ENCODE measurements around the gene TBC1D1. TPM values are rescaled to one million over a fixed set of nuclear protein-coding genes. Genes with fewer than 3 reads are reported as not detected.

Gene TBC1D1
- polyA plus RNA-seq, 2 donors: 10.4 to 15.3 TPM

DNA sequence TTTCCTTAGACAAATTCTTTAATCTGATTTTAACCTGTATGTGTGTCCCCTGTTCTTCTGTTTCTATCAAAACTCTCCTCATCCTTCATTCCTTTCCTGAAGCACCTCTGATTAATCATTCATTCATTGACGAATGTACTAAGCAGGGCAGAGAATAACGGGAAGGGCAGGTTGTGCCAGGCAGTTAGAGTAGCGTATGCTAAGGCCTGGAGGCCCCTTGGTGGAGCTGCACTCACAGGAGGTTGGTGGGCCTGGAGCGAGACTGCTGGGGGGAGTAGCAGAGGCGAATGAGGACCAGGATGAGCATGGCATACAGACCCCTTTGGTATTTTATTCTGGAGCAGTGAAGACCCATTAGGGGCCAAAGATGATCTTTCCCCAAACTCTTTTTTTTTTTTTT, 91.9 kb downstream of the TBC1D1 start:
- 62 to 64% methylated on average over 5 of the region's 5 CpGs for WGBS, 2 donors
- no peak overlapping the region for H3K4me3 ChIP-seq (ENCODE audit: low read depth in 1 of 2, low read length in 2 of 2)
- H3K27ac ChIP-seq (ENCODE audit: low read depth in 2 of 2, low read length in 1 of 2): no peak overlapping the region
- H3K4me1 ChIP-seq (ENCODE audit: control insufficient read depth in 2 of 2, insufficient read depth in 2 of 2, low read length in 1 of 2): peaks cover 0 to 2% of the 10 kb centered on the region in 2 donors
- no peaks in the 10 kb centered on the region for H3K9me3 ChIP-seq (ENCODE audit: control insufficient read depth in 2 of 2, insufficient read depth in 1 of 2, low read depth in 1 of 2, low read length in 1 of 2)
- H3K27me3 ChIP-seq (ENCODE audit: control insufficient read depth in 1 of 2, insufficient read depth in 2 of 2, low read length in 2 of 2): no peaks in the 10 kb centered on the region
- no peaks in the 10 kb centered on the region for H3K36me3 ChIP-seq (ENCODE audit: control insufficient read depth in 2 of 2, insufficient read depth in 2 of 2, low read length in 1 of 2)

DNA sequence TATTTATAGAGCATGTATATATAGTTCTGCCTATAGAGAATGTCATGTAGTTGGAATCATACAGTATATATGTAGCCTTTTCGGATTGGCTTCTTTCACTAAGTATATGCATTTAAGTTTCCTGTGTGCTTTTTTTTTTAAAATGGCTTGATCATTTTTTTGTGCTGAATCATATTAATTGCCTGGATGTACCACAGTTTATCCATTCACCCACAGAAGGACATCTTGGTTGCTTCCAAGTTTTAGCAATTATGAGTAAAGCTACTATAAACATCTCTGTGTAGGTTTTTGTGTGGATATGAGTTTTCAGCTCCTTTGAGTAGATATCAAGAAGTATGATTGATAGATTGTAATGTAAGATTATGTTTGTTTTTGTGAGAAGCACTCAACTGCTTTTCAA, 93.1 kb downstream of the TBC1D1 start:
- peaks cover 0 to 2% of the 10 kb centered on the region in 2 donors for H3K4me1 ChIP-seq (ENCODE audit: control insufficient read depth in 2 of 2, insufficient read depth in 2 of 2, low read length in 1 of 2)
- H3K9me3 ChIP-seq (ENCODE audit: control insufficient read depth in 2 of 2, insufficient read depth in 1 of 2, low read depth in 1 of 2, low read length in 1 of 2): no peaks in the 10 kb centered on the region
- H3K27ac ChIP-seq (ENCODE audit: low read depth in 2 of 2, low read length in 1 of 2): no peak overlapping the region
- no peaks in the 10 kb centered on the region for H3K27me3 ChIP-seq (ENCODE audit: control insufficient read depth in 1 of 2, insufficient read depth in 2 of 2, low read length in 2 of 2)
- WGBS, 2 donors: 91 to 92% methylated on average over 1 of the region's 1 CpG
- H3K4me3 ChIP-seq (ENCODE audit: low read depth in 1 of 2, low read length in 2 of 2): no peak overlapping the region
- H3K36me3 ChIP-seq (ENCODE audit: control insufficient read depth in 2 of 2, insufficient read depth in 2 of 2, low read length in 1 of 2): no peaks in the 10 kb centered on the region

DNA sequence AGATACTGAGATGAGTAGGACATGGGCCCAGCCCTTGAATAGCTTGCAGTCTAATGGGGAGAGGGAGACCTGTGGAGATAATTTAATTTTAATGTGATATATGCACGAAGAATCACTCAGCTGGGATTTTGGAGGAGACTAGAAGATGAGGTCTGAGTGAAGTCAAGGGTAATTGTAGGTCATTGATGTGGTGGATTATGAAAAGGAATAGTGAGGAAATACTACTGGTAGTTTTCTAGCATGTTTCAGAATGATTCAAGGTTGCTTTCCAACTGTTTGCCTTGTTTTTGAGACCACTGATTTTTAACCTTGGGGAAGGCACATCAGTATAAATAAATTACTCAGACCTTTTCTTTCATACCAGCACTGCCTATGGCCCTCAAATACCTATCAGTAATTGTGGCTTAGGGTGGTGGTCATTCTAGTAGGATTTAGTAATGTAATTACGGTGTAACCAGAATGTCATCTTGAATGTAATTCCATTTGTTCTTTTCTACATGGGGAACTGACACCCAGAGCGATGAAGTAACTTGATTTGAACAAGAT, 94.9 kb downstream of the TBC1D1 start:
- no peak overlapping the region for H3K27ac ChIP-seq (ENCODE audit: low read depth in 2 of 2, low read length in 1 of 2)
- H3K4me1 ChIP-seq (ENCODE audit: control insufficient read depth in 2 of 2, insufficient read depth in 2 of 2, low read length in 1 of 2): peaks cover 0 to 2% of the 10 kb centered on the region in 2 donors
- no peaks in the 10 kb centered on the region for H3K27me3 ChIP-seq (ENCODE audit: control insufficient read depth in 1 of 2, insufficient read depth in 2 of 2, low read length in 2 of 2)
- H3K36me3 ChIP-seq (ENCODE audit: control insufficient read depth in 2 of 2, insufficient read depth in 2 of 2, low read length in 1 of 2): no peaks in the 10 kb centered on the region
- H3K4me3 ChIP-seq (ENCODE audit: low read depth in 1 of 2, low read length in 2 of 2): no peak overlapping the region
- WGBS, 2 donors: 70 to 88% methylated on average over 3 of the region's 3 CpGs
- no peaks in the 10 kb centered on the region for H3K9me3 ChIP-seq (ENCODE audit: control insufficient read depth in 2 of 2, insufficient read depth in 1 of 2, low read depth in 1 of 2, low read length in 1 of 2)

DNA sequence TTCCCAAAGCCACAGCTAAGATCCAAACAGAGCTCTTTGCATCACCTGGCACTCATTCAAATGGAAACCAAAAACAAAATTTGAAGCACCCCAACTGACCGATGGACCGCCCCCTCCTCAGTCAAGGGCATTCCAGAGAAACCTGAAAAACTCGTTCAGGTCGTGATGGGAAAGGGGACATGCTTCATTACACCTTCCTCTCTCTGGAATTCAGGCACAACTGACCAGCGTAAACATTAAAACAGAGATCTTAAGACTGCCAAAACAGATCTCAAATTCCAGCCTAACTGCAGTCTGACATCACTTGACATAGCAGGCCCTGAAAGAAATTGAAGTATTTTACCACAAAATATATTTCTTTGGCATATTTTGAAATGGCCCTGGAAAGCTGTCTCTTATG, 97.8 kb downstream of the TBC1D1 start:
- Histone ChIP-seq H3K27me3 (ENCODE audit: control insufficient read depth in 1 of 2, insufficient read depth in 2 of 2, low read length in 2 of 2) (no peaks in the 10 kb centered on the region), H3K4me3 (ENCODE audit: low read depth in 1 of 2, low read length in 2 of 2) (no peak overlapping the region), H3K27ac (ENCODE audit: low read depth in 2 of 2, low read length in 1 of 2) (no peak overlapping the region), H3K4me1 (ENCODE audit: control insufficient read depth in 2 of 2, insufficient read depth in 2 of 2, low read length in 1 of 2) (peaks cover 0 to 6% of the 10 kb centered on the region in 2 donors), H3K36me3 (ENCODE audit: control insufficient read depth in 2 of 2, insufficient read depth in 2 of 2, low read length in 1 of 2) (no peaks in the 10 kb centered on the region), H3K9me3 (ENCODE audit: control insufficient read depth in 2 of 2, insufficient read depth in 1 of 2, low read depth in 1 of 2, low read length in 1 of 2) (no peaks in the 10 kb centered on the region)
- 72 to 79% methylated on average over 5 of the region's 5 CpGs for WGBS, 2 donors

DNA sequence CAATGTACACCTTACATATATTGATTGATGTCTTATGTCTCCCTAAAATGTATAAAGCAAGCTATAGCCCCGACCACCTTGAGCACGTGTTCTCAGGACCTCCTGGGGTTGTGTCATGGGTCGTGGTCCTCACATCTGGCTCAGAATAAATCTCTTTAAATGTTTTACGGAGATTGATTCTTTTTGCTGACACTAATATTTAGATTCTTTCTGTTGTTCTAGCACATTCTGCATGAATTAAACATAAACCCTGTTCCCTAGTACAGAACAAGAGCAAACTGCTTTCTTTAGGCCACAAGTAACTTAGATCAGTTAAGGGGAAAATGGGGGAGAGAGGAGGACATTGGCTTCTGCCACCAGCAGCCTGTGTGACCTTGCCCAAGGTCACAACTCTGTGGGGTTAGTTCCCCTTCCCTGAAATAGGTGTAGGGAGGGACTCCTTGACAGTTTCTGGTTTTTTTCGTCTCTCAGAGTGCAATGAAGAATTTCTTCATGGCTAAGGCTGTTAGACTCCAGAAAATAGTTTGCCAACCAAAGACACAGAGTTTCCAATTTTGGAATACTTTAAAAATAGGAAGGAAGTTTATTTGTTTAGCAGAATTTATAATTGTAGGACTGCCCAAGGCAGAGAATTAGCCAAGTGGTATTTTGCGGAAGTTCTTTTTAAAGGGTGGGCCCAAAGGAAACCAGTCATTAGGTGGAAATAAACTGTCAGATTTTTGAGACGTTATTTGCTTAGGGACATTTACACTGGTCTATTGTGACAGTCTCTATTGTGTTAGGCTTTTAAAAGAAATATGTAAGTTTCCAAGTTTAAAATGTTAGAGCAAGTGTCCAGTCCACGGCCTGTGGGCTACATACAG, 98.7 kb downstream of the TBC1D1 start:
- Histone ChIP-seq H3K27ac (ENCODE audit: low read depth in 2 of 2, low read length in 1 of 2) (peak overlapping the region in 1 of 2 donors; percentile 52), H3K4me1 (ENCODE audit: control insufficient read depth in 2 of 2, insufficient read depth in 2 of 2, low read length in 1 of 2) (peaks cover 0 to 6% of the 10 kb centered on the region in 2 donors), H3K9me3 (ENCODE audit: control insufficient read depth in 2 of 2, insufficient read depth in 1 of 2, low read depth in 1 of 2, low read length in 1 of 2) (no peaks in the 10 kb centered on the region), H3K4me3 (ENCODE audit: low read depth in 1 of 2, low read length in 2 of 2) (no peak overlapping the region), H3K36me3 (ENCODE audit: control insufficient read depth in 2 of 2, insufficient read depth in 2 of 2, low read length in 1 of 2) (no peaks in the 10 kb centered on the region), H3K27me3 (ENCODE audit: control insufficient read depth in 1 of 2, insufficient read depth in 2 of 2, low read length in 2 of 2) (no peaks in the 10 kb centered on the region)
- 66 to 72% methylated on average over 8 of the region's 8 CpGs for WGBS, 2 donors

DNA sequence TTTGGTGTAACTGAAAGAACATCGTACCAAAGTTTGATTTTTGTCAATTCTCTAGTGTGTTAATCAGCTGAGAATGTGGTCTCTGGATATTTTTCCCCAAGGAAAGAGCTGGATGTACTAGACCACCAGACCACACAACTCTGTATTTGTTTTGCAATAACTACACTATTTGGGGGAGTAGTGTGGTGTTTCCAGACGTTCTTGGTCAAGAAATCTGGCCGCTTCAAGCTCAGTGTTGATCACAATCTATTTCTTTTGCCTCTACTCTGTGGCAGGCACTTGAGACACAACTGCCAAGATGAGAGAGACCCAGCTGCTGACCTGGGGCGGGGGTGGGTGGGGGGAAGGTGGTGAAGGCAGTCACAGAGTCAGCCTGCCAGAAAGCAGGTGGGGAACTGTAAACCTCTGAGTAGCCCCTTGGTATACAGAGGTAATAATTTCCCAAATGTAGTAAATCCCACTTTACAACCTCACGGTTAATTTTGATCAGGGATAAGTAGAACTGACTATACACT, 99.9 kb downstream of the TBC1D1 start:
- Histone ChIP-seq H3K4me3 (ENCODE audit: low read depth in 1 of 2, low read length in 2 of 2) (no peak overlapping the region), H3K27me3 (ENCODE audit: control insufficient read depth in 1 of 2, insufficient read depth in 2 of 2, low read length in 2 of 2) (no peaks in the 10 kb centered on the region), H3K27ac (ENCODE audit: low read depth in 2 of 2, low read length in 1 of 2) (no peak overlapping the region), H3K36me3 (ENCODE audit: control insufficient read depth in 2 of 2, insufficient read depth in 2 of 2, low read length in 1 of 2) (no peaks in the 10 kb centered on the region), H3K9me3 (ENCODE audit: control insufficient read depth in 2 of 2, insufficient read depth in 1 of 2, low read depth in 1 of 2, low read length in 1 of 2) (no peaks in the 10 kb centered on the region), H3K4me1 (ENCODE audit: control insufficient read depth in 2 of 2, insufficient read depth in 2 of 2, low read length in 1 of 2) (peaks cover 0 to 8% of the 10 kb centered on the region in 2 donors)
- 87 to 88% methylated on average over 5 of the region's 5 CpGs for WGBS, 2 donors

DNA sequence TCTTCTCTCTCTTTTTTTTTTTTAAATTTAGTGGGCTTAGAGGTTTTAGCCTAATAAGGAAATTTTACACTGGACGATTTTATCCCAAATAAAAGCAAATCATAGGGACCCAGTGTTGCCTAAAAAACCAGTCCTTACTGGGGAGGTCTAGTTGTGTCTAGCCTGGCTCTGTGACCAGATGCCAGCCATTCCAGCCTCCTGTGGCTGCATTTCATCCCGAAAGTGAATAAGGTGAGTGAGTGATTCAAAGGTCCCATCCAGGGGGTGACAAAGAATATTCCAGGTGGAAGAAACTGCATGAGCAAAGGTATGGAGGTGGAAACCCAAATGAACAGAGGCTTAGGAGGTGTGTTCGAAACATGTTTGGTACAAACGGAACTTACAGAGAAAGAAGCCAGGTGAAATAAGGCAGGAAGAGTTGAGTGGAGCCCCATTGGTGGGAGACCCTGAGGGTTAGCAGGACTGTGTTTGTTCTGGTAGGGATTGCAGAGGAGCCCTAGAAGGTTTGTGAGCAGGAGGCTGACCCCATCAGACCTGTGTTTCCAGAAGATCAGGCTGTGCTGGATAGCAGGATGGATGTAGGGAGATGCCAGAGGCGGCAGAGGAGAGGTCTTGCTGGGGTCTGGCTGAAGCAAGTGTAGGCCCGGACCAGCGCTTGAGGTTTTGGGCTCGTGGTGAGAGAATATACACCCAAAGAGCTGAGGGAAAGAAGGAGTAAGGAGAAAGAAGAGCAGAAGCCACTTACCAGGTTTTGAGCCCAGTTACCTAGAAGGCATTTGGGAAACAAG, 100.9 kb downstream of the TBC1D1 start:
- Histone ChIP-seq H3K27me3 (ENCODE audit: control insufficient read depth in 1 of 2, insufficient read depth in 2 of 2, low read length in 2 of 2) (no peaks in the 10 kb centered on the region), H3K27ac (ENCODE audit: low read depth in 2 of 2, low read length in 1 of 2) (peak overlapping the region in 1 of 2 donors; percentile 5), H3K9me3 (ENCODE audit: control insufficient read depth in 2 of 2, insufficient read depth in 1 of 2, low read depth in 1 of 2, low read length in 1 of 2) (no peaks in the 10 kb centered on the region), H3K4me1 (ENCODE audit: control insufficient read depth in 2 of 2, insufficient read depth in 2 of 2, low read length in 1 of 2) (peaks cover 0 to 8% of the 10 kb centered on the region in 2 donors), H3K4me3 (ENCODE audit: low read depth in 1 of 2, low read length in 2 of 2) (no peak overlapping the region), H3K36me3 (ENCODE audit: control insufficient read depth in 2 of 2, insufficient read depth in 2 of 2, low read length in 1 of 2) (no peaks in the 10 kb centered on the region)
- 92 to 93% methylated on average over 8 of the region's 8 CpGs for WGBS, 2 donors

DNA sequence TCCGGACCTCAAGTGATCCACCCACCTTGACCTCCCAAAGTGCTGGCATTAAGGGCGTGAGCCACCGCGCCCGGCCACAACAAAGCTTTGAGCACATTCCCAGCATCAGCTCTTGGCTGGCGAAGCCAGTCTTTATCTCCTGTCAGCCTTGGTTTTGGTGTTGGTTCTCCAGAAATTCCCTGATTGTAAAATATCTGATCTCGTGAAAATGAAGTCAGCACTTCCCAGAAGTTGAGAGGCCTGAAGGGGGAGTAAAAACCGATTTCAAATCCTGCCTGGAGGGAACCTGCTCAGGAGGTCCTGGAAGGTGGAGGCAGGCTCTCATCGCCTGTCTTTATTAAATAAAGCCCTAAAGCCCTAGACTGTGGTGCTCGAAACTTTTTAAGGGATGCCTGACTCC, 102.9 kb downstream of the TBC1D1 start:
- 80 to 90% methylated on average over 10 of the region's 10 CpGs for WGBS, 2 donors
- Histone ChIP-seq H3K4me1 (ENCODE audit: control insufficient read depth in 2 of 2, insufficient read depth in 2 of 2, low read length in 1 of 2) (peaks cover 0 to 6% of the 10 kb centered on the region in 2 donors), H3K9me3 (ENCODE audit: control insufficient read depth in 2 of 2, insufficient read depth in 1 of 2, low read depth in 1 of 2, low read length in 1 of 2) (no peaks in the 10 kb centered on the region), H3K36me3 (ENCODE audit: control insufficient read depth in 2 of 2, insufficient read depth in 2 of 2, low read length in 1 of 2) (no peaks in the 10 kb centered on the region), H3K27me3 (ENCODE audit: control insufficient read depth in 1 of 2, insufficient read depth in 2 of 2, low read length in 2 of 2) (no peaks in the 10 kb centered on the region), H3K4me3 (ENCODE audit: low read depth in 1 of 2, low read length in 2 of 2) (no peak overlapping the region), H3K27ac (ENCODE audit: low read depth in 2 of 2, low read length in 1 of 2) (no peak overlapping the region)

DNA sequence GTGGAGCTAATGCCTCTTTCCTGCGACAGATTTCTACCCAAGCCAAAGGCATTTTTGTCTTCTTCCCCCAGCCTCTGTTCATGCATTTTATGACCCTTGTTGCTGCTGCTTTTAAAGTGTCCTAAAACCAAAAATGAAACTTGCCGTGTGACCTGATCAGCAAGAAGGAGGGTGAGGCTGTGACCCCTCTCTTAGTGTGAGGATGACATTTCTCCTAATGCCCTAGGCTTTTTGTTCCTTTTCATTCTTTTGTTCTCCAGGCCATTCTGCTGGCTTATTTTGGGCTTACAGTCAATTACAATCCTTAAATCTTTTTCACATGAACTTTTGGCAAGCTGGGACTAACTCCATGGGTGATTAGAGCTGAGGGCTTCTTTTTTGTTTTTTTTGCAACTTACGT, 103.7 kb downstream of the TBC1D1 start:
- Histone ChIP-seq H3K9me3 (ENCODE audit: control insufficient read depth in 2 of 2, insufficient read depth in 1 of 2, low read depth in 1 of 2, low read length in 1 of 2) (no peaks in the 10 kb centered on the region), H3K36me3 (ENCODE audit: control insufficient read depth in 2 of 2, insufficient read depth in 2 of 2, low read length in 1 of 2) (no peaks in the 10 kb centered on the region), H3K4me1 (ENCODE audit: control insufficient read depth in 2 of 2, insufficient read depth in 2 of 2, low read length in 1 of 2) (peaks cover 0 to 6% of the 10 kb centered on the region in 2 donors), H3K27ac (ENCODE audit: low read depth in 2 of 2, low read length in 1 of 2) (no peak overlapping the region), H3K27me3 (ENCODE audit: control insufficient read depth in 1 of 2, insufficient read depth in 2 of 2, low read length in 2 of 2) (no peaks in the 10 kb centered on the region), H3K4me3 (ENCODE audit: low read depth in 1 of 2, low read length in 2 of 2) (no peak overlapping the region)
- WGBS, 2 donors: 35 to 41% methylated on average over 3 of the region's 3 CpGs
